Measurements from ENCODE around the gene USP20. TPM values are rescaled to one million over a fixed set of nuclear protein-coding genes. Genes with fewer than 3 reads are reported as not detected.

USP20 gene
- total and polyA plus RNA-seq, 2 experiments from 2014 or later: 32.7 to 47.3 TPM

DNA sequence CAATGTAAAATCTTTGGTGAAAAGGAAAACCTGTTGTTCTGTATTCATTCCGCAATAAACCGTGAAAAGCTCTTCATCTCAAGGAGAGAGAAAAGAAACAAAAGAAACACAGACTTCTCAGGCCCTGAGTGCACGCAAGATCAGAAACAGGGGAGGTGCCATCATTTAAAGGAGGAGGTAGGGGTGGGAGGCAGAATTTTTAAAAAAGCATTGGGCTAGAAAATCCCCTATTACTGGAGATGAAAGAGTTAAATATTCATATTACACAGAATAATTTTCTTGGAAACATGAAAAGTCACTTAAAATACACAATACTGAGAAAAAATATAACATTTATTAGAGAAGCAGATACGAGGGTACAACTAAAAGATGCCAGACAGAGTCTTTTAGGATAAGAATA, 56.3 kb downstream of the USP20 start:
- no peak overlapping the region for H3K27ac ChIP-seq
- no peak overlapping the region for H3K4me3 ChIP-seq
- no peaks in the 10 kb centered on the region for H3K27me3 ChIP-seq
- H3K4me1 ChIP-seq (ENCODE audit: low read depth): no peaks in the 10 kb centered on the region
- no peak for TF ChIP-seq CTCF (IDR thresholded peaks at IDR 0.05; ENCODE audit: low read depth, low read length)
- no peaks in the 10 kb centered on the region for H3K9me3 ChIP-seq (ENCODE audit: low read depth)
- no peak for DNase-seq (ENCODE audit: low read depth in 1 of 2, low spot score in 1 of 2)
- H3K36me3 ChIP-seq: peaks cover 13% of the 10 kb centered on the region

- Histone ChIP-seq H3K9me3 (ENCODE audit: low read depth) (no peaks in the 10 kb centered on the region), H3K27me3 (no peaks in the 10 kb centered on the region), H3K4me1 (ENCODE audit: low read depth) (no peaks in the 10 kb centered on the region), H3K4me3 (no peak overlapping the region), H3K27ac (no peak overlapping the region), H3K36me3 (peaks cover 13% of the 10 kb centered on the region)
- no peak for DNase-seq (ENCODE audit: low read depth in 1 of 2, low spot score in 1 of 2)
- TF ChIP-seq CTCF (IDR thresholded peaks at IDR 0.05; ENCODE audit: low read depth, low read length): no peak
Measured at GRCh38 chr9:129894120-129894823, 59.0 kb downstream of the USP20 start.

DNA sequence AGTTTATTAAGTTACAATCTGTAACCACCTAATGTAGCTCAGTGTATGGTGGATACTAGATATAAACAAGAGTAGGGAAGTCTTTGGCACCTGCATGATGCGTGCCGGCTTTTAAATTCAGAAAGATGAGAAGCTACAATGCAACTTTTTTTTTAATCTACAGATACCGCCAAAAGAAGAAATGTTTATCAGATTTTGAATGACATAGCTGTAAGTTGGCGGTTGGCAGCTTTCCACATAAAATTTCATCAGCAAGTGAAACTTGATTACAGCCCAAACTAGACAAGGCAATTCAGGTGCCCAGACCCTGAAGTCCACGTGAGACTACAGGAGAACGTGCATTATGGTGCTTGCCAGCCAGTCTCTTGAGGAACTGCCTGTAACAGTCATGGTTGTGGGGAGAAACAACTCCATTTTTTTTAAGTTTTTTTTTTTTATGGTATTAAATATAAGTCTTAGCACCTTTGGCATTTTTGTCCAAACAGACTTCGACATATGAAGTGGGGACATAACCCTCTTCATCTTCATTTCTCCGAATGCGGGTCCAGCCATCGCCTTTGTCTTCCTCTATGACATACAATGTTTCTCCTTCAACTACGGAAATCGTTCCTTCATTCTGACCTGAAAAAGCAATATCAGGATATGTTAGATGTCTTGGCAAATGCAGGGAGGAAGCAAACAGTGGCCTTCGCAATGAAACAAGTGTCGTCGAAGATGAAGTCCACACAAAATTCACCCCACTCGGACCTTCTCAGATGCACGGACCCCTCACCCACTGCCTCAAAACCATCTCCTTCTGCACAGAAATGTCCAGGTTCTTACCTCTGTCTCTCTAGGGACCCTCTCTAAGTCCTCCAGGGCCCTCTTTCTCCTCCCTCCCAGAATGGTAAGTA, 60.4 kb downstream of the USP20 start:
- Histone ChIP-seq H3K36me3 (peaks cover 11% of the 10 kb centered on the region), H3K4me1 (ENCODE audit: low read depth) (no peaks in the 10 kb centered on the region), H3K9me3 (ENCODE audit: low read depth) (no peaks in the 10 kb centered on the region), H3K27ac (no peak overlapping the region), H3K27me3 (no peaks in the 10 kb centered on the region), H3K4me3 (no peak overlapping the region)
- no peak for DNase-seq (ENCODE audit: low read depth in 1 of 2, low spot score in 1 of 2)
- no peak for TF ChIP-seq CTCF (IDR thresholded peaks at IDR 0.05; ENCODE audit: low read depth, low read length)

- H3K36me3 ChIP-seq: peaks cover 18% of the 10 kb centered on the region
- no peaks in the 10 kb centered on the region for H3K4me1 ChIP-seq (ENCODE audit: low read depth)
- no peaks in the 10 kb centered on the region for H3K27me3 ChIP-seq
- no peak overlapping the region for H3K27ac ChIP-seq
- no peak for TF ChIP-seq CTCF (IDR thresholded peaks at IDR 0.05; ENCODE audit: low read depth, low read length)
- no peaks in the 10 kb centered on the region for H3K9me3 ChIP-seq (ENCODE audit: low read depth)
- H3K4me3 ChIP-seq: no peak overlapping the region
- DNase-seq (ENCODE audit: low read depth in 1 of 2, low spot score in 1 of 2): no peak
Measured at GRCh38 chr9:129897263-129897662, 62.0 kb downstream of the USP20 start.

GRCh38 chr9:129898185-129898584, 62.9 kb downstream of the USP20 start:
- TF ChIP-seq CTCF (IDR thresholded peaks at IDR 0.05; ENCODE audit: low read depth, low read length): no peak
- Histone ChIP-seq H3K27ac (no peak overlapping the region), H3K9me3 (ENCODE audit: low read depth) (no peaks in the 10 kb centered on the region), H3K4me1 (ENCODE audit: low read depth) (no peaks in the 10 kb centered on the region), H3K36me3 (peaks cover 22% of the 10 kb centered on the region), H3K27me3 (no peaks in the 10 kb centered on the region), H3K4me3 (no peak overlapping the region)
- DNase-seq (ENCODE audit: low read depth in 1 of 2, low spot score in 1 of 2): peak in 1 of 2 donors; percentile 37

Measured in cardiac muscle cell (in vitro differentiated cells and primary cell).